HG03571 (cell line): ENCODE results near the gene FAM24A.

Experiments used
- ATAC-seq: cut with Tn5 transposase; IDR thresholded peaks from one replicate; pipeline ENCODE4 v1.9.1; 2021; ENCODE audit not compliant: unreplicated experiment

The FAM24A gene

GRCh38 chr10:122930140-122930539, 19.7 kb downstream of the FAM24A start:
- no peak for ATAC-seq

- no peak for ATAC-seq
These were observed 20.9 kb downstream of the FAM24A start for GRCh38 chr10:122931088-122931906.

GRCh38 chr10:122939133-122939855, 28.9 kb downstream of the FAM24A start:
- ATAC-seq: no peak

GRCh38 chr10:122939856-122940543, 29.6 kb downstream of the FAM24A start:
- no peak for ATAC-seq

- no peak for ATAC-seq
These were observed 38.9 kb downstream of the FAM24A start for GRCh38 chr10:122949296-122949695.

GRCh38 chr10:122953902-122954730, 43.7 kb downstream of the FAM24A start, which contains the start of gene C10orf88:
Gene C10orf88 (minus strand): TSS chr10:122954227. CDS start chr10:122954178, 49 bp downstream.
- ATAC-seq: peak; percentile 99

- no peak for ATAC-seq
These were observed 44.3 kb downstream of the FAM24A start for GRCh38 chr10:122954731-122955050.

- no peak for ATAC-seq
These were observed 45.5 kb downstream of the FAM24A start for GRCh38 chr10:122955892-122956291.

GRCh38 chr10:122957474-122957873, 47.1 kb downstream of the FAM24A start:
- ATAC-seq: no peak

- ATAC-seq: no peak
These were observed 52.0 kb downstream of the FAM24A start for GRCh38 chr10:122962405-122962804.
